Neuronal stem cell (in vitro differentiated cells): ENCODE data around the gene PROZ.

Experiments used
- DNase-seq: peaks from one replicate; pipeline ENCODE4 v3.0.0-alpha.2; 2013; ENCODE audit warnings: low spot score
- H2AFZ ChIP-seq: one replicate; pipeline ENCODE4 v1.6.1; 2013; ENCODE audit warnings: mild to moderate bottlenecking, low read length, inconsistent platforms
- H2AK5ac ChIP-seq: 2 replicates; pipeline ENCODE4 v1.6.1; 2013; ENCODE audit warnings: low read depth, mild to moderate bottlenecking, inconsistent platforms, low read length, moderate library complexity, mixed read lengths
- H2BK120ac ChIP-seq: 2 replicates; pipeline ENCODE4 v1.6.1; 2013; ENCODE audit warnings: low read depth, mild to moderate bottlenecking, inconsistent platforms, low read length, moderate library complexity, mixed read lengths
- H2BK12ac ChIP-seq: one replicate; pipeline ENCODE4 v1.6.1; 2013; ENCODE audit warnings: low read length, inconsistent platforms
- H2BK15ac ChIP-seq: 2 replicates; pipeline ENCODE4 v1.6.1; 2013; ENCODE audit warnings: mild to moderate bottlenecking, low read length, inconsistent platforms, mixed read lengths
- H2BK5ac ChIP-seq: one replicate; pipeline ENCODE4 v1.6.1; 2013; ENCODE audit warnings: inconsistent platforms, mild to moderate bottlenecking, low read length, moderate library complexity
- H3K14ac ChIP-seq: one replicate; pipeline ENCODE4 v1.6.1; 2013; ENCODE audit warnings: low read length, inconsistent platforms
- H3K18ac ChIP-seq: 2 replicates; pipeline ENCODE4 v1.6.1; 2013; ENCODE audit warnings: low read length, inconsistent platforms
- H3K23ac ChIP-seq: 2 replicates; pipeline ENCODE4 v1.6.1; 2013; ENCODE audit warnings: low read depth, mild to moderate bottlenecking, mixed read lengths, low read length, inconsistent platforms; ENCODE audit not compliant: poor library complexity
- H3K27ac ChIP-seq: replicated peaks from 3 replicates; pipeline ENCODE4 v1.5.1; 2013; ENCODE audit warnings: low read length, inconsistent platforms
- H3K27me3 ChIP-seq, 3 experiments: 2 replicates each; pipeline ENCODE4 v1.6.1; 2013; ENCODE audit warnings: low read length in 3 of 3, mild to moderate bottlenecking in 2 of 3, inconsistent platforms in 1 of 3, low read depth in 1 of 3, mixed read lengths in 1 of 3, moderate library complexity in 1 of 3; ENCODE audit not compliant: control insufficient read depth in 3 of 3, insufficient read depth in 3 of 3
- H3K36me3 ChIP-seq, 2 donors: replicated peaks in 1 of 2; 2 replicates each; pipeline ENCODE4 v1.6.1; 2013; ENCODE audit warnings: low read length in 2 of 2; ENCODE audit not compliant: control insufficient read depth in 2 of 2, insufficient read depth in 2 of 2
- H3K4ac ChIP-seq: 2 replicates; pipeline ENCODE4 v1.6.1; 2013; ENCODE audit warnings: inconsistent platforms, mild to moderate bottlenecking, low read length, moderate library complexity
- H3K4me1 ChIP-seq, 2 donors: 1 replicate in 1 of 2; 2 replicates in 1 of 2; pipeline ENCODE4 v1.6.1; 2013; ENCODE audit warnings: low read length in 2 of 2, low read depth in 1 of 2; ENCODE audit not compliant: control insufficient read depth in 2 of 2, insufficient read depth in 1 of 2
- H3K4me2 ChIP-seq: one replicate; pipeline ENCODE4 v1.6.1; 2013; ENCODE audit warnings: mild to moderate bottlenecking, low read length, inconsistent platforms; ENCODE audit not compliant: insufficient read depth, poor library complexity, severe bottlenecking
- H3K4me3 ChIP-seq, 2 donors: 2 replicates each; pipeline ENCODE4 v1.5.1; 2013; ENCODE audit warnings: low read length in 2 of 2, mild to moderate bottlenecking in 2 of 2, inconsistent platforms in 1 of 2, moderate library complexity in 1 of 2
- H3K79me1 ChIP-seq: one replicate; pipeline ENCODE4 v1.6.1; 2013; ENCODE audit warnings: low read depth, mild to moderate bottlenecking, inconsistent platforms, low read length, moderate library complexity
- H3K9ac ChIP-seq: one replicate; pipeline ENCODE4 v1.6.1; 2013; ENCODE audit warnings: mild to moderate bottlenecking, low read depth, low read length, inconsistent platforms; ENCODE audit not compliant: poor library complexity
- H3K9me3 ChIP-seq, 2 donors: replicated peaks in 1 of 2; 2 replicates each; pipeline versions ENCODE3 to v1.6.1; 2013; ENCODE audit warnings: low read length in 2 of 2, mild to moderate bottlenecking in 2 of 2, inconsistent platforms in 1 of 2, low read depth in 1 of 2, mixed read lengths in 1 of 2, moderate library complexity in 1 of 2; ENCODE audit not compliant: control insufficient read depth in 2 of 2, insufficient read depth in 1 of 2
- H4K8ac ChIP-seq: one replicate; pipeline ENCODE4 v1.6.1; 2013; ENCODE audit warnings: low read depth, mild to moderate bottlenecking, inconsistent platforms, low read length, moderate library complexity
- H4K91ac ChIP-seq: one replicate; pipeline ENCODE4 v1.6.1; 2013; ENCODE audit warnings: low read length, low read depth, mild to moderate bottlenecking, inconsistent platforms; ENCODE audit not compliant: poor library complexity
- WGBS, 2 donors: extraction: QIAGEN DNeasy Blood & Tissue Kit; methylation state at CpG; one replicate each; pipeline ENCODE4 v1.1.7; 2013; ENCODE audit warnings: missing lambda C conversion rate in 2 of 2, mixed read lengths in 1 of 2; ENCODE audit not compliant: insufficient read length in 2 of 2, insufficient replicate concordance in 1 of 2; ENCODE audit errors: extremely low coverage in 2 of 2; 5-methylcytosine and 5-hydroxymethylcytosine counted together

The PROZ gene

DNA sequence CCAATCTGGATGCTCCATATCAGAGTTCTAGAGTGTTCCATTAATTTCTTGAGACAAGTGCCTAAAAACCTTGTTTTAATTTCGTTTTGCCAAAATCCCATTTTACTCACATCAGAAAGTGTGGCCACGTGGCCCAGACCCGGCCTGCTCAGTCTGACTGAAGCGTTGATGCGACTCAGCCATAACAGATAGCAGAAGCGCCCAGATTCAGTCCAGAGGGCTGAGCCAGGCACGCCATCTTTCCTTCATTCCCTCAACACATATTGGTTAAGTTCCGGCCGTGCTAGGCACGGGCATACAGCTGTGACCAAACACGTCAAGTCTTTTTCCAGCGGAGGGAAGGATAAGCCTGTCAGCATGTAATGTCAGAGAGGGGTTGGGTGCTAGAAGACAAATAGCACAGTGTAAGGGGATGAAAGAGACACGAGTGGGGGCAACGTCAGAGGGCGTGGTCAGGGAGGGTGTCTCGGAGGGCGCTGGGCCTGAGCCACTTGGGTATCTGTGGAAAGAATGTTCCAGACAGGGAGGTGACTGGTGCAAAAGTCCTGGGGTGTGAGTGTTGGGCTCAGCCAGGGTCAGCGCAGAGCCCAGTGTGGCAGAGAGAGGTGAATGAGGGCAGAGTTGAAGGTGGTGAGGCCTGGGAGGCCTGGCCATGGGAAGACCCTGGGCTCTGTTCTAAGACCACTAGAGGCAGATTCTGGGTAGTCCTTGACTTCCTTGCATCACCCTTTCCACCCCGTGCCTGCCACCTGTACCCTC lies 32.8 kb upstream of the PROZ start:
- Histone ChIP-seq H3K4me2 (no peak overlapping the region), H4K8ac (no peak overlapping the region), H3K18ac (no peak overlapping the region), H2AK5ac (no peak overlapping the region), H3K4ac (no peak overlapping the region), H3K36me3 (no peaks in the 10 kb centered on the region), H3K27me3 (peaks cover 0 to 6% (median 0%) of the 10 kb centered on the region in 3 experiments), H3K4me1 (peaks cover 9 to 11% of the 10 kb centered on the region in 2 donors), H3K27ac (no peak overlapping the region), H3K23ac (no peak overlapping the region), H2BK12ac (no peak overlapping the region), H4K91ac (no peak overlapping the region), H2BK15ac (no peak overlapping the region), H2AFZ (no peak overlapping the region), H3K9me3 (no peaks in the 10 kb centered on the region), H3K9ac (no peak overlapping the region), H3K4me3 (no peak overlapping the region), H2BK120ac (no peak overlapping the region), H3K79me1 (no peaks in the 10 kb centered on the region), H2BK5ac (no peak overlapping the region), H3K14ac (no peak overlapping the region)
- DNase-seq = no peak
- no CpG with 5 or more reads among the region's 19 CpGs for WGBS, 2 donors

DNA sequence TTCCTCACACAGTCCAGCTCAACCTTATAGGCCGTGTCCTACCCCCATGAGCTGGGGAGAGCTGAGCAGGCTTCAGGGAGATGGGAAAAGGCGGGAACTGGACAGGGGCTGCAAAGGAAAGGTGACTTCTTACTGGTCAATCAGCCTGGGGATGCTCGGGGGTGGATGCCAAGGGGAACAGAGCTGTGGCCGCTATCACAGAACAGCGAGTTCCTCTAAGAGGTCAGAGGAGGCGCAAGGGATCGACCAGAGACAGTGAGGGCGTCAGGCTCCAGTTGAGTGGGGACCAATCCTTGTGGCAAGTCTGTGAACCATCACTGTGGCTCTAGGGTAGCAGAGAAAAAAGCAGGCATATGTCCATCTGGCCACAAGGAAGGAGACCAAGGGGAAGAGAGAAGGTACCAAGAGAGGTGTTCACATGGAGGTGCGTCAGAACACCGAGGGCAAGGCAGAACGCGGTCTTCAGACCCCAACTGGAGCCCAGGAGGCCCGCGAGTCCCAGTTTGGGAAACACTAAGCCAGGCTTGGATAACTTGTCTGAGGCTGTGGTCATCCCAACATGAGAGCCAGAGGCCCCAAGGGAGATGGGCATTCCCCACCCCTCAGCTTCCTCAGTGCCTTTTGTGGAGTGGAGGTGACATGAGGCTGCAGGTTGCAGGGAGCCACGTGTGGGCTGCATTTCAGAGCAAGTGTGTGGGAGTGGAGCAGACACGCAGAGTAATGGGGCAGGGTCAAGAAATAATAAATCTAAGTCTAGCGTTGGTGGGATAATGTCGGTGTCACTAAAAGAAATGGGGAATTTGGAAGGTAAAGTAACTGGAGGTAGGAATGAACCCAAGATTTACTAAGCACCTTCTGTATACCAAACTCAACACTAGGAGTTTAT lies 31.9 kb upstream of the PROZ start:
- Histone ChIP-seq H3K27me3 (peaks cover 0 to 3% (median 0%) of the 10 kb centered on the region in 3 experiments), H4K8ac (no peak overlapping the region), H3K9me3 (no peaks in the 10 kb centered on the region), H2BK5ac (no peak overlapping the region), H3K4me1 (peaks cover 9 to 11% of the 10 kb centered on the region in 2 donors), H2AK5ac (no peak overlapping the region), H2BK12ac (no peak overlapping the region), H2BK120ac (no peak overlapping the region), H3K14ac (no peak overlapping the region), H3K23ac (no peak overlapping the region), H4K91ac (no peak overlapping the region), H3K79me1 (no peaks in the 10 kb centered on the region), H3K36me3 (no peaks in the 10 kb centered on the region), H2AFZ (no peak overlapping the region), H2BK15ac (no peak overlapping the region), H3K4me2 (no peak overlapping the region), H3K27ac (no peak overlapping the region), H3K4ac (no peak overlapping the region), H3K4me3 (no peak overlapping the region), H3K18ac (no peak overlapping the region), H3K9ac (no peak overlapping the region)
- no peak for DNase-seq
- WGBS, 2 donors = no CpG with 5 or more reads among the region's 18 CpGs

DNA sequence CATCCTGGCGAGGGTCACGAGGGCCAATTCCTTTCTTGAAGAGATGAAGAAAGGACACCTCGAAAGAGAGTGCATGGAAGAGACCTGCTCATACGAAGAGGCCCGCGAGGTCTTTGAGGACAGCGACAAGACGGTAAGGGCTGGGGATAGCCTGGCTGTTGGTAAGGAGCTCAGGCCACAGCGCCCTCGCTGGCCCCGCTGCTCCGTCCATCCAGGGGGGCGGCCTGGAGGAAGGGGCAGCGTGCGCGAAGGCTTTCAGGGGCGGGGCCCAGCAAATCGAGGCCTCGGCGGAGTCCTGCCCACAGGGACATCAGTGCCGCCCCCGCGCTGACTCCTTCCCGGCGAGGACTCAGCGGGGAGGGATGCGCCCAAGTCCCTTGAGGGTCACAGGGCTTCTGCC lies 29.0 kb upstream of the PROZ start:
- Histone ChIP-seq H2AFZ (no peak overlapping the region), H3K4ac (no peak overlapping the region), H4K8ac (no peak overlapping the region), H3K9me3 (no peaks in the 10 kb centered on the region), H3K4me3 (no peak overlapping the region), H3K23ac (no peak overlapping the region), H2AK5ac (peak overlapping the region; percentile 61), H3K18ac (peak overlapping the region; percentile 20), H3K36me3 (no peaks in the 10 kb centered on the region), H4K91ac (no peak overlapping the region), H2BK120ac (no peak overlapping the region), H3K79me1 (no peaks in the 10 kb centered on the region), H2BK5ac (no peak overlapping the region), H3K9ac (no peak overlapping the region), H2BK15ac (peak overlapping the region; percentile 31), H3K14ac (no peak overlapping the region), H3K4me1 (no peaks in the 10 kb centered on the region), H3K4me2 (no peak overlapping the region), H3K27me3 (peaks cover 0 to 6% (median 0%) of the 10 kb centered on the region in 3 experiments), H2BK12ac (no peak overlapping the region), H3K27ac (no peak overlapping the region)
- DNase-seq = no peak
- WGBS, 2 donors = no CpG with 5 or more reads among the region's 27 CpGs
